IMR-90 (cell line): ENCODE measurements around the gene CGNL1.

Experiments used
- BHLHE40 ChIP-seq: fragments of 150-350 bp; IDR thresholded peaks from 2 replicates; pipeline ENCODE4 v1.6.1; 2016; ENCODE audit warnings: mild to moderate bottlenecking, low read depth, low read length
- CHD1 ChIP-seq: IDR thresholded peaks from 2 replicates; pipeline ENCODE4 v1.6.1; 2012; ENCODE audit warnings: low read depth, low read length, improper control_type of control experiment
- CTCF ChIP-seq: conservative IDR thresholded peaks from 2 replicates; pipeline ENCODE4 v1.5.1; 2012; ENCODE audit warnings: mild to moderate bottlenecking, low read depth, low read length, improper control_type of control experiment
- FOS ChIP-seq: fragments of 150-350 bp; IDR thresholded peaks from 2 replicates; pipeline ENCODE4 v1.6.1; 2016; ENCODE audit warnings: low read depth, low read length
- MAFK ChIP-seq: IDR thresholded peaks from 2 replicates; pipeline ENCODE4 v1.6.1; 2012; ENCODE audit warnings: low read depth, low read length, improper control_type of control experiment
- MAZ ChIP-seq: IDR thresholded peaks from 2 replicates; pipeline ENCODE4 v1.6.1; 2012; ENCODE audit warnings: low read depth, mild to moderate bottlenecking, low read length, improper control_type of control experiment, moderate library complexity, borderline replicate concordance
- POLR2A ChIP-seq: IDR thresholded peaks from 2 replicates; pipeline ENCODE4 v1.6.1; 2012; ENCODE audit warnings: mild to moderate bottlenecking, low read depth, low read length
- RAD21 ChIP-seq: IDR thresholded peaks from 2 replicates; pipeline ENCODE4 v1.6.1; 2012; ENCODE audit warnings: low read length, improper control_type of control experiment
- RCOR1 ChIP-seq: IDR thresholded peaks from 2 replicates; pipeline ENCODE4 v1.6.1; 2012; ENCODE audit warnings: mild to moderate bottlenecking, low read length, improper control_type of control experiment; ENCODE audit not compliant: insufficient replicate concordance
- RFX5 ChIP-seq: IDR thresholded peaks from 2 replicates; pipeline ENCODE4 v1.8.0; 2012; ENCODE audit warnings: low read depth, mild to moderate bottlenecking, low read length, moderate library complexity
- TF ChIP-seq, protein P1 (sequence below): fragments of 150-350 bp; IDR thresholded peaks from 2 replicates; pipeline ENCODE4 v1.6.1; 2017; ENCODE audit warnings: mild to moderate bottlenecking, antibody characterized with exemption, low read length, low read depth

DNA sequence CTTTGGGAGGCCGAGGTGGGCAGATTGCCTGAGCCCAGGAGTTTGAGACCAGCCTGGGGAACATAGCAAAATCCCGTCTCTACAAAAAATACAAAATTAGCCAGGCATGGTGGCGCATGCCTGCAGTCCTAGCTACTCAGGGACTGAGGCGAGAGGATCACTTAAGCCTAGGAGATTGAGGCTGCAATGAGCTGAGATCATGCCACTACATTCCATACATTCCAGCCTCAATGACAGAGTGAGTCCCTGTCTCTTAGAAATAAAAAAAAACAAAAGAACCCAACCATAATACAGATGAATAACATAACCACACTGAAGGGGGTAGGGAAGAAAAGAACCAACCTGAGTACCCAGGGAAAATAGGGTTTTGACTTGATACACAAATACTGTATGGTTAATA, 19.7 kb upstream of the CGNL1 start:
- TF ChIP-seq MAZ = no peak
- TF ChIP-seq CTCF = no peak
- TF ChIP-seq RCOR1 = no peak
- no peak for TF ChIP-seq POLR2A
- TF ChIP-seq MAFK = no peak
- TF ChIP-seq CHD1 = no peak
- no peak for TF ChIP-seq RAD21
- no peak for TF ChIP-seq BHLHE40
- no peak for TF ChIP-seq RFX5
- TF ChIP-seq FOS = no peak
- TF ChIP-seq, protein P1, sequence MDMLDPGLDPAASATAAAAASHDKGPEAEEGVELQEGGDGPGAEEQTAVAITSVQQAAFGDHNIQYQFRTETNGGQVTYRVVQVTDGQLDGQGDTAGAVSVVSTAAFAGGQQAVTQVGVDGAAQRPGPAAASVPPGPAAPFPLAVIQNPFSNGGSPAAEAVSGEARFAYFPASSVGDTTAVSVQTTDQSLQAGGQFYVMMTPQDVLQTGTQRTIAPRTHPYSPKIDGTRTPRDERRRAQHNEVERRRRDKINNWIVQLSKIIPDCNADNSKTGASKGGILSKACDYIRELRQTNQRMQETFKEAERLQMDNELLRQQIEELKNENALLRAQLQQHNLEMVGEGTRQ = no peak
